HG03378 (cell line): ENCODE data around the gene BCAS1.

Source experiments
- ATAC-seq: cut with Tn5 transposase; IDR thresholded peaks from one replicate; pipeline ENCODE4 v1.9.1; 2021; ENCODE audit warnings: mild to moderate bottlenecking, moderate library complexity; ENCODE audit not compliant: unreplicated experiment

Gene BCAS1

GRCh38 chr20:54103067-54103761 lies 32.8 kb upstream of the BCAS1 start:
- ATAC-seq = peak; percentile 87

GRCh38 chr20:54102543-54102942 lies 32.1 kb upstream of the BCAS1 start:
- ATAC-seq = no peak

GRCh38 chr20:54100563-54100962 lies 30.2 kb upstream of the BCAS1 start:
- no peak for ATAC-seq

DNA sequence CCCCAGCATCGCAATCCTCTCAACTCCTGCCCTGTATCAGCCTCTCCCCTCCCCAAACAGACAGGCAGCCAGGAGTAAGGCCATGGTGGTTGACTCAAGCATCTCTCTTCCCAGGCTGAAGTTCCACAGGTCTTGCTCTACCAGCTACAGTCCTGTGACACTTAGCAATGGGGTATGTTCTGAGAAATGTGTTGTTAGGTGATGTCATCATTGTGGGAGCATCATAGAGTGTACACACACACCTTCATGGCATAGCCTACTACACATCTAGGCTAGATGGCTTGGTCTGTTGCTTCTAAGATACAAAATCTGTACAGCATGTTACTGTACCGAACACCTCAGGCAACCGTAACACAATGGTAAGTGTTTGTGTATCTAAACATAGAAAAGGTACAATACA lies 29.5 kb upstream of the BCAS1 start:
- no peak for ATAC-seq

- no peak for ATAC-seq
These were observed 27.7 kb upstream of the BCAS1 start for GRCh38 chr20:54098047-54098446.

DNA sequence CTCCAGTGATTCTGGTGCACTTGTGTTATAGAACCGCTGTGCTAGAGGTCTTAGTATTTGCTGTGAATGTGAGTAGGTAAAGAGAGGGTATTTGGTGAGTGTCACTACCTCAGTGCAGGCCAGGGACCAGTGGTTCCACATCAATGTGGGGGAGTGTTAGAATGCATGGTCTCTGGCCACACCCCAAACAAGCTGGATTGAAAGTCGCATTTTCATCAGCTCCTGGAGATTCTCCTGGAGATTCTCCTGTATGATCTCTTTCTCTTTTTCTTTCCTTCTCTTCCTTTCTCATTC lies 26.8 kb upstream of the BCAS1 start:
- ATAC-seq = no peak

DNA sequence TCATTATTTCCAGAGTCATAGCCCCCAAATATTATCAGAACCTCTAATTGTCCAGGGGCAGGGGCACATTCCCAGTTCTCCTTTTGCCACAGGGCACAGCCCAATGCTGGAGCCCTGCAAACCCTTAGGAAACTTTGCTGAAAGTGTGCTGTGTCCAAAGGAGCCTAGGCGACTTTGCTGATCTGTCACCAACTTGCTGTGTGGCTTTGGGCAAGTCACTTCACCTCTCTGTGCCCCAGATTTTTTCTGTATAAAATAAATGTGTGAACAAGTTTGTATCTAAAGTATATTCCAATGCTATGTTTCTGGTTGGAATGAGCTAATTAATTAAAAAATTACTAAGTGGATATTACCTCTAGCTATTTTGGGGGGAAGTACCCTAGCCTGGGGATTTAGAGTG lies 25.4 kb upstream of the BCAS1 start:
- no peak for ATAC-seq

GRCh38 chr20:54094268-54094580 lies 23.8 kb upstream of the BCAS1 start:
- no peak for ATAC-seq

DNA sequence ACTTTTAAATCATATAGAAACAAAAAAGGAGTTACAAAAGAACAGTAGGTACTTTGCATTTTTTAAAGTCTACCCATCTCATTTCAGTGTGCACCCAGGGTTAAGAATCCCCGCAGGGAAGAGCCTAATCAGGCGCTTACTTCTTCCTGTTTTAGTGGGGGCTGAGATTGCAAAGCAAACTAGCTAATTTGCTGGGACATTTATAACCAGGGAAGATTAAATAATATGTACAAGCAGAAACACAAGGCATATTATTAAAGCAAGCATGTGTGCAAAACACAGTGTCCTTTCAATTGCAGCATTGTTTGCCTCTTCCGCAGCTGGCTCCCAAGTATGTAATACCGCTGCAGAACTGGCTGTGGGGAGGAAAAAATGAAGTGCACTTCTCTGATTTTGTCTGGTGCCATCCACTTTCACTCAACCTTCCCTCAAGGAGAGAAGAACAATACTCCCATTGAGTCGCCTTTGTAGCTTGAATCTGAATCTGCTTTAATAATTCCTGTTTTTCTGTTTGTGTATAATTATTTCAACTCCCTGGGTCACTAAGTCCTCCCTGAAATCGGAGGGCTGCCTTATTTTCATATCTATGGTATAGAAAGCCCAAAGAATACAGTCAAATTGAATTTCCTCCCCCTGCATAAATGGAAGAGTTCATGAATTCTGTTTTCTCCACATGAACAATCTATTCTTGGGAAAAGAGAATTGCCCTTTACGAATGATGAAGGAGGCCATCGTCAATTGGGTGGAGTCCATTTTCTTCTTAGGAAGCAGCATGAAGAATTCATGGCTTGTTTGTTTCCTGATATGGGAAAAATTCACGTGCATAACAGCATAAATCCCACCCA lies 23.3 kb upstream of the BCAS1 start:
- ATAC-seq = no peak

DNA sequence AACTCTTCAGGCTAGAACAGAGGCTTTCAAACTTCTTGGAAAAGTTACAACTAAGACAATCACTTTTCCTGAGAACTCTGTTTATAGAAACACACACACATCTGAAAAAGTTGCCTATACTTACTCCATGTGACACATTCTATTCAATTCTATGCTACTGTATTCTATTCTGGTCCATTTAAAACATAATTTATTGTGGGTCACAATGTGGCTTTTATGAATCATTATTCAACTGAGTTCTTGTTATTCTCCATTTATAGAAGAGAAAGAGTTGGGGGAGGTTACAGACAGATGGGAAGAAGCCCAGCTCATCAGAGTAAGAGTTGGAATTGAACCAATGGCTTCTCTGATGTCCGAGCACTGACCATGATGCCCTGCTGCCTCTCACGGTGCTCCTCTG lies 21.6 kb upstream of the BCAS1 start:
- no peak for ATAC-seq

GRCh38 chr20:54091120-54091480 lies 20.7 kb upstream of the BCAS1 start:
- ATAC-seq = no peak

- ATAC-seq = no peak
These were observed 20.1 kb upstream of the BCAS1 start for GRCh38 chr20:54090230-54091119.

DNA sequence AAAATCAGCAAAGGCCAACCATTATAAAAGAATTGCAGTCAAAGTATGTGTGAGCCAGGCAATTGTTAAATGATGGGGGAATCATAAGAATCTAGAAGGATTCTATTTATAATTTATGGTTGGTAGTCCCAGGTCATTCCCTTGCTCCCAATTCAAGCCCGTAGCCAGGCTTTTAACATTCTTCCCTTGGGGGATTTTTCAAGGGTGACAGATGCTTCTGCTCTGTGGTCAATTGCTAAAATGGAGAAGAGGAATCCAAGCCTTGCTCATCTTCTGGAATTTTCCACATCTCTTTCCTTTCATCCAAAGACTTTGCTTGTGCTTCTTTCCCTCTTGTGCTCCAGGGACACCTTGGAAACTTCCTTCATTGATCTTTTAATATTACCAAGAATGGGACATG lies 18.0 kb upstream of the BCAS1 start:
- no peak for ATAC-seq

GRCh38 chr20:54086507-54087039 lies 16.2 kb upstream of the BCAS1 start:
- ATAC-seq = no peak

DNA sequence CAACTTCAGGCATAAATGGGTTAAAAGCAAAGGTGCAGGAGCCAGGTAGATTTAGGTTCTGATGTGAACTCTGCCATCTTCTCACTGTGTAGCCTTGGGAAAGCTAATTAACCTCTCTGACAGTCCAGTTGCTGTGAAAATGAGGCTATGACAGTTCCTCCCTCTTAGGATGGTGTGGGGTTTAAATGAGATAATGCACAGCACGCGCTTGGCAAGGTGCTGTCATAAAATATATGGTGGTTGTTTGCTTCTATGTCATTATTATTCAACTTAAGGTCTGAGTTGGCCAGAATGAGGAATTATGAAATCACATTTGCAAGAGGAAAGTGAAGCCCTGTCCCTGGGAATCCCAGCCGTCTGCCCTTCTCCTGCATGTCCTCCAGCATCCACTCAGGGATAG lies 15.5 kb upstream of the BCAS1 start:
- ATAC-seq = no peak

GRCh38 chr20:54085425-54085824 lies 15.0 kb upstream of the BCAS1 start:
- no peak for ATAC-seq

DNA sequence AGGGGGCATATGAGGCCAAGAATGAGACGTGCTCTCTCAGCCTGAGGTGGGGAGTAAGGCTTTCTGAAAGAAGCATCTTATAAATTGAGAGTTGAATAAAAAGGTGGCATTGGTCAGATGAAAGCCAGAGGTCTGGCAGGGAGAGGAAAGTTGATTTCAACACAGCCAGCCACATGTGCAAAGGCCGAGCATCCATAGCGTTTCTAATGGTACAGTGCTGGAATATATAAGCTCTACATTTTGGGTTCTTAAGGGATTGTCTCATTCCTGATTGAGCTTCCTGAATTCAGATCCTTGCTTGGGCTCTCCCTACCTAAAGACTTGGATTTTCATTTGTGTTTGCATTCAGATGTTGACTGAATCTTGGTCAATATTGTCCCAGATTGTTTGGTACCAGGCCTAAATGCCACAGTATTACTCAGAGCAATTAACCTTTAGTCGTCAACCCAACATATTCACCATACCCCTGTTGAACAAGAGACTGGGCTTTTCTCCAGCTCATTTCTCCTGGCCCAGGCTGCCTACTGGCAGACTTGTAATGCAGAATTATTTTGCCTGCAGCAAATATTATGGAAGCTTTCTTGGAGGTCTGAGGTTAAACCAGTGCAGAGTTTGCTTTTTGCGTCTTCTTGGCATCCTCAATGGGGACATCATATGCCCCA lies 14.5 kb upstream of the BCAS1 start:
- ATAC-seq = no peak

DNA sequence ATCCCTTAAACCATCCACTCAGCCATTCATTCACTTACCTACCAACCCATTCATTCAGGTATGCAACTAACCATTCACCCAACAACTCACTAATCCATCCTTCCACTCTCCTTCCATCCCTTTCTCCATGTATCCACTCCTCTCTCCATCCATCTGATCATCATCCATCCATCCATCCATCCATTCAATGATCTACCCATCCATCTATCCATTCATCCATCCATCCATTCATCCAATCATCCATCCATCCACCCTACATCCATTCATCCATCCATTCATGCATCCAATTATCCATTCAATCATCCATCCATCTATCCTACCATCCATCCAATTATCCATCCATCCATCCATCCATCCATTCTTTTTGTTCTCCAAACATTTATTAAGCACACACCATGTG lies 13.8 kb upstream of the BCAS1 start:
- ATAC-seq = no peak

- ATAC-seq = no peak
These were observed 13.1 kb upstream of the BCAS1 start for GRCh38 chr20:54083459-54083858.

GRCh38 chr20:54082100-54082499 lies 11.7 kb upstream of the BCAS1 start:
- no peak for ATAC-seq

GRCh38 chr20:54079652-54080051 lies 9.3 kb upstream of the BCAS1 start:
- ATAC-seq = peak; percentile 36
